Activated effector memory CD4-positive, alpha-beta T cell treated with Interleukin-2 at 50 U/mL for 16 hours (primary cell): ENCODE measurements around the gene MYH7B.

Source experiments
- DNase-seq: peaks from one replicate; pipeline ENCODE4 v3.0.0-alpha.2; 2020

The MYH7B gene

DNA sequence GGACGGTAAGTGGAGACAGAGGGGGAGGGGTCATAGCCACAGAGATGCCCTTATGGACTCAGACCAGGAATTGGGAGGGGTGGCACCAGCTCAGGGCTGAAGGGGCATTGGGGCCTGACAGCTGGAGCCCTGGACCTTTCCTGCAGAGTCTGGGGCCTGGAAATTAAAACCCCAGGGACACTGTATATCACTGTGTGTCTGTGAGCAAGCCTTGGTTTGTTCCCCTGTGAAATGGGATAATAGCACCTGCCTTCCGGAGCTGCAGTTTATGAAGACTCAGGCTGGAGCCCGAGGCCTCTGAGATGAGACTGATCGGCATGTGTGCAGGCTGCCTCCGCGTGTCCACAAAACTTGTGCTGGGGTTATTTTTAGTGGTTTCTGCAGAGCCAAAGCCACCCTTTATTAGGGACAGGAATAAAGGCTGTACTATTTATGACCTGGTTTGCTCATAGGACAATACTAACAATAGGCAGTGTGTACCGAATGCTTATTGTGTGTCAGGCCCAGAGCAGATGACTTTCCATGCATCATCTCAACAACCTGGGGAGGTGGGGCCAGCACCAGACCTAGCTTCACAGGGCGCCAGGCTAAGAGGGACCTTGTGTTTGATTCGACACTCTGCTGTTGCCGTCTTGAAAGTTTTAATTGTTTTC is 22.6 kb downstream of the MYH7B start:
- DNase-seq: no peak

DNA sequence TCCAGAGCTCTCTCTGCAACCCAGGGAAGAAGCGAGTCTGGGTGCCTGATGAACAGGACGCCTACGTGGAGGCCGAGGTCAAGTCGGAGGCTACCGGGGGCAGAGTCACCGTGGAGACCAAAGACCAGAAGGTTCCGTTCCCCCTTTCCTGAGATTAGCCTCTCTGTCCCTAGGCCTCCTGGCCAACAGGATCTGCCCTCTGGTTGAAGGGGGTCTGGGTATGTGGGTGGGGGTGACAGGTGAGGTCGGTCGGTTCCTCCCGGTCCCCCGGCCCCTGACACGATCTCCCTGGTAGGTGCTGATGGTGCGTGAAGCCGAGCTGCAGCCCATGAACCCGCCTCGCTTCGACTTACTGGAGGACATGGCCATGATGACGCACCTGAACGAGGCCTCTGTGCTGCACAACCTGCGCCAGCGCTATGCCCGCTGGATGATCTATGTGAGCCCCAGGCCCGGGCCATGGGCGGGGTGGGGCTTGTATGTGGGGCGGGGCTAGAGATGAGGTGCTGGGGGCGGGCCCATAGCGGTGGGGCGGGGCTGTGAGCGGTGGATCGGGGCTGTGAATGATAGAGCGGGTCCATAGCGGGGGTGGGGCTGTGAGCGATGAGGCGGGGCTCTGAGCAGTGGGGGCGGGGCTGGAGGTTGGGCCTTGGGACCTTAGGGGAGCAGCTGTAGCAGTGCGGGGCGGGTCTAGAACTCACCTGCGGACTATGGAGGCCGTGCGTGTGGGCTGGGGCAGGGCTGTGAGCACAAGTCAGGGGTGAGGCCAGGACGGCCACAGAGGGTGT is 23.9 kb downstream of the MYH7B start:
- no peak for DNase-seq

DNA sequence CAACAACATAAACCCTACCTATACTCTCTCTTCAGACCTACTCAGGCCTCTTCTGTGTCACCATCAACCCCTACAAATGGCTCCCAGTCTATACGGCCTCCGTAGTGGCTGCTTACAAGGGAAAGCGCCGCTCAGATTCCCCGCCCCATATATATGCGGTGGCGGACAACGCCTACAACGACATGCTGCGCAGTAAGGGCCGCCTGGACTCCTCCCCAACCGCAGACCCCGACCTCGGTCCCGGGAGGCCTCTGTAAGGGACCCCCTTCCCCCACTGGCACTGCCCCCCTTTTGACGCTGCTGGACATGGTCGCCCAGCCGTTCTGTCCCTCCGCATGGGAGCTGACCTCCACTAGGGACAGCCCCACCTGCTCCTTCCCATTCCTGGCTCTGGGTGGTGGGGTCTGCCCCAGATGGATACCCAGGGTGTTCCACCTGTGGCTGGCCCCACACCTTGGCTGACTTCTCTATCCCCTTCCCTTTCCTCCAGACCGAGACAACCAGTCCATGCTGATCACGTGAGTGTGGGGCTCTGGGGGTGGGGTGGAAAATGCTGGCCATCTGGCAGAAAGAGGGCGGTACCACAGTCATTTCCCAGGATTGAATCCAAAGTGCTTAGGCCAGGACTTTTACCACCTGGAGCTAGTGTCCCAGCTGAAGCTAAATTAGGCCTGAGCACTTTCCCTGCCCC is 25.0 kb downstream of the MYH7B start:
- DNase-seq: no peak

DNA sequence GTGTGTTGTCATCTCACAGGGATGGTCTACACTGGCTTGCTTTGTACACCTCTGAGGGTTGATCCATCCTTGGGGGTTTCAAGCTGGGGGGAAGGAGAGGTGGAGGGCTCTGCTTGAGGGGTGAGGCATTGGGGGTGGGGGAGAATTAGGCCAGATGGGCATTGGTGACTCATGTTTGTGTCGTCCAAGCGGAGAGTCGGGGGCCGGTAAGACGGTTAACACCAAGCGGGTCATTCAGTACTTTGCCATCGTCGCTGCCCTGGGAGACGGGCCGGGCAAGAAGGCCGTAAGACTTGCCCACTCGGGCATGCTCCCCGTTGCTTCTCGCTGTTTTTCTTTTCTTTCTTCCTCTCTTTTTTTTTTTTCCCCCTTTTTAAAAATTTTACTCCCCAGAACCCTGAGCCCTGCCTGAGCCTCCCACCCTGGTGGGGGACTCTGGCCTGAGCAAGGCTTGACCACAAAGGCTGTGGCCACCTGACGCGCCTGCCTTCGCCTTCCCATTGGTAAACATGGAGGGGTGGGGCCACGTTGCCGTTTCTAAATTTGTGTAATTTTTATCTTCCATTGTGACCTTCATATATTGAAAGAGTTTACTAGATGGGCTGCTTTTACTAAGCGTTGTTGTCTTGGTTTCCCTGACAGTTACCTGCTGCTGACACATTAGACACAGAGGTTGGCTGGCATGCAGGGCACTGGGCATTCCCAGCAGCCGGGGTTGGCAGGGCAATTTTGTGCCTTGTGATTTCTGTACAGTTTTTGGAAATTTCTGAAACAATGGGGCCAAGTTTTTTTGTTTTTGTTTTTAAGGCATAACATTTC is 26.8 kb downstream of the MYH7B start:
- DNase-seq: no peak

DNA sequence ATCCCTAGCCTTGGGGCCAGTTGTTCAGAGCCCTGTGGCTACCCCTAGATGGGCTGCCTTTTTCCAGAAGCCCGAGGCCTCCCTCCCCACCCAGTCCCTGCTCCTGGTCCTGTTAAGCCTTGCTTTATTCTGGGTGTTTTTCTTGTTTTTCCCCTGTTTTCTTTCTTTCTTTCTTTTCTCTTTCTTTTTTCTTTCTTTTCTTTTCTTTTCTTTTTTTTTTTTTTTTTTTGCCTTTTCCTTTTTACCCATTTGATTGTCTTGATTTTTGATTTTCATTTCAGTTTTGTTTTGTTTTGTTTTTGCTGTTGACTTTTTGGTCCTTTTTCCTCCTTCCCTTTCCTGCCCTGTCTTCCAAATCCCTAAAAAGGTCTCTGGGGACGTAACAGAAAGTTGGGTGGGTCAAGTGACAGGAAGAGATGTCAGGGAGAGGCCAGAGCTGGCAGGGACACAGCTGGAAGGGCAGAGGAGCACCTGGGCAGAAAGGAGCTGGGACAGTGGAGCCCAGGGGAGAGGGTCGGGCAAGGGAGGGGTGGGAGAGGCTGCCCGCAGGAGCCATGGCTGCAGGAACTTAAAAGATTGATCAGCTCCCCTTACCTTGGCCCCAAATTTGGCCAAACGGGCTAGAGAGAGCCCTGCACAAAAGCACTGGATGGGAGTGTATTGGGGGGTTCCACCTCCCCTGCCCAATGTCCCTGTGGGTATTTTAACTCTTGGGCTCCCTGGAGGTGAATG is 27.6 kb downstream of the MYH7B start:
- DNase-seq: no peak

DNA sequence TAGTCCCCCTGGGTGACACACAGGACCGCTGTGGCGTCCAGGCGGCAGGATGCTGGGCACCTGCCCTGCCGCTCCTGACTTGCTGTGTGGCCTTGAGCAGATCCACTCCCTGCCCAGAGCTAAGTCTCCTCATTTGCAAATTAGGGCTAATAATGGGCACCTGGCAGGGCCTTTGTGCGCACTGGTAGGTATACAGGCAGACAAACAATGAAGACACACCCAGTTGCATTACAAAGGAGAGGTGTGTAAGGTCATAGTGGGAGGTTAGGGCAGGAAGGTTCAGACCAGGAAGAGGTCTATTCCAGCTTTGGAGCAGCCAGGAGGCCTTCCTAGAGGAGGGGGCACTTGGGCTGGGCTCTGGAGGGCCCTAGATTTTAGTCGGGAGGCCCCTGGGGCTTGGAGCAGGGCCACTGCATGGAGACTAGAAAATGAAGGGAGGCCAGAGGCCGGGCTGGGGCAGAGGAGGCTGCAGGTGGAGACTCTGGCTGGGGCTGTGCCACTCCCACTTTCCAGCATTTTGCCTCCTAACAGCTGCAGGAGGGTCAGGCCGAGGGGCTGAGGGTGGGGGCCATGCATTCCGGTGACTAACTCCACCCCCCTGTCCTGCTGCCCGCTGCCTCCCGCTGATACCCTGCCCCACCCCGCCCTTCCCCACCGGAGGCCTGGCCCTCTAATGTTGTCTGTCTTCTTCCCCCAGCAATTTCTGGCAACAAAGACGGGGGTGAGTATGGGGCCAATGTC is 28.5 kb downstream of the MYH7B start:
- DNase-seq: no peak

DNA sequence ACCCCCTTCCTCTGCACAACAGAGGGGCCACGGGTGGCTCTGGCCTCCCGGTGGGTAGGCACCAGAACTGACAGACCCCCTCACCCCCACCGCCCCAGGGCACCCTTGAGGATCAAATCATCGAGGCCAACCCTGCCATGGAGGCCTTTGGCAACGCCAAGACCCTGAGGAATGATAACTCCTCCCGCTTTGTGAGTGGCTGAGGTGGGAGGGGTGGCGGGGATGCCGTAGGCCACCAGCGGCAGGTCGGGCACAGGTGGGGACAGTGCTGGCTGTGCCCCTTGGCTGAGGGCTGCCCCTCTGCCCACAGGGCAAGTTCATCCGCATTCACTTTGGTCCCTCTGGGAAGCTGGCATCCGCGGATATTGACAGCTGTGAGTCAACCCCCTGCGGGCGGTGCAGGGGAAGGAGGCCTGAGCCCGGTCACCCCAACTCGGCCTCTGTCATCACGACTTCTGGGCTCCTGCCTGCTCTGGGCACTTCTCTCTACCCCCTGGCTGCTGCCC is 29.1 kb downstream of the MYH7B start:
- DNase-seq: no peak

DNA sequence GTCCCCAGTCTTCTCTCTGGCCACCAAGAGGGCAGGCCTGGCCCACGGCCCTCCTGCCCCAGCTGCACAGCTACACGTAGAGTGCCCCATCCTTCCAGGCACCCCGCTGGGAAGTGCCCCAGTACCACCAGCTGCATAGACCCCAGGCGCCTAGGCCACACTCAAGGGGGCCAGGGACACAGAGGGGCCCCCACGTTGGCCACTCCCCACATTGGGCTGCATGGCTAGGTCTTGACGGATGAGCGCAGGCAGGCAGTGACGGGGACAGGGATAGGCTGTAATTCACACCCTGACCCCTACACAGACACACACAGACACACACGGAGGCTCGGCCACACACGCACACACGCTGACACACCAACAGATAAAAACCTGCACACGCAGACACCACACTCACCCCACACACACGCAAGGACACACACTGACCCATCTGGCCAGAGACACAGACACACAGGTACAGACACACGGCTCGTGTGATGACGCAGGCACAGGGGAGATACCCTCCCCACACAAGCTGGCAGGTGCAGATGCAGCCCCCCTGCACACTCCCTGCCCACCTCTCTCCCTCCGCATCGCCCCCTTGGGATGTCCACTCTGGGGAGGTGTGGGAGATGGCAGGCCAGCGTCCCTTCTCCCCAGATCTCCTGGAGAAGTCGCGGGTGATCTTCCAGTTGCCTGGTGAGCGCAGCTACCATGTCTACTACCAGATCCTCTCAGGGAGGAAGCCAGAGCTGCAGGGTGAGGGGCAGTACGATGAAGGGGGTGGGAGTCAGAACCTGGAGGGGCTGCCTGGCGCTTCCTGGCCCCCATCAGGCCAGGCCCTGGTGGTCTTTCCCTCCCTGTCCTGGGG is 30.0 kb downstream of the MYH7B start:
- no peak for DNase-seq

DNA sequence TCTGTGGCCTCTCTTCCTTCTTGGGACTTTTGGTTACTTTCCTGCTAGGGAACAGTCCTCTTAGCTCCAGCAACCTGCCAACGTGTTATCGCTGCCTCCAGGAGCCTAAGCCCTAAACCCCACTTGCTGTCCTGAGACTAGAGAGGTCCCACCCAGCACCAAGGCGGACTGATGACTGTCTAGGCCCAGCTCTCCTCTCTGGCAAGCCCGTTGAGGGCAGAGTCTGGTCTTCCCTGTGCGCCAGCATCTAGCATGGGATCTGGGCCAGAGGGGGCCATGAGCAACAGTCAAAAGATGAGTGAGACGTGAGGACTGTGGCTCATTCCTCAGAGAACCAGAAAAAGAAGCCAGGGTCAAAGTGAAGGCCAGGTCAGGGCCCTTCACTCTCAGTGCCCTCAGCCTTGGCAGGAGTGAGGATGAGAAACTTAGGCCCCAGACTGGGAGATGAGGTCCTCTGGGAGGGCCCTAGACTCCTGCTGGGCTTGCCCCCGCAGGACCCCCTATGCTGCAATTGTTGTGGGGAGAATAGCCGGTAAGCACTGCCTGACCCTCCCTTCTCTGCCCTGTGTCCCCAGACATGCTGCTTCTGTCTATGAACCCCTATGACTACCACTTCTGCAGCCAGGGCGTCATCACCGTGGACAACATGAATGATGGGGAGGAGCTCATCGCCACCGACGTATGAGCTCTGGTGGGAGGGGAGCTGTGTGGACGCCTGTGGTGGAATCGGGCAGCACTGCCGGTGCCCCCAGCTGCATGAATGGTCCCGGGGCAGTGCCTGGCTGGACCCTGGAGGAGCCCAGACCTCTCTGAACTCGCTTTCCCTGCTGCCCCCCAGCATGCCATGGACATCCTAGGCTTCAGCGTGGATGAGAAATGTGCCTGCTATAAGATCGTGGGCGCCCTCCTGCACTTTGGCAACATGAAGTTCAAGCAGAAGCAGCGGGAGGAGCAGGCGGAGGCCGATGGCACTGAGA is 30.9 kb downstream of the MYH7B start:
- no peak for DNase-seq

DNA sequence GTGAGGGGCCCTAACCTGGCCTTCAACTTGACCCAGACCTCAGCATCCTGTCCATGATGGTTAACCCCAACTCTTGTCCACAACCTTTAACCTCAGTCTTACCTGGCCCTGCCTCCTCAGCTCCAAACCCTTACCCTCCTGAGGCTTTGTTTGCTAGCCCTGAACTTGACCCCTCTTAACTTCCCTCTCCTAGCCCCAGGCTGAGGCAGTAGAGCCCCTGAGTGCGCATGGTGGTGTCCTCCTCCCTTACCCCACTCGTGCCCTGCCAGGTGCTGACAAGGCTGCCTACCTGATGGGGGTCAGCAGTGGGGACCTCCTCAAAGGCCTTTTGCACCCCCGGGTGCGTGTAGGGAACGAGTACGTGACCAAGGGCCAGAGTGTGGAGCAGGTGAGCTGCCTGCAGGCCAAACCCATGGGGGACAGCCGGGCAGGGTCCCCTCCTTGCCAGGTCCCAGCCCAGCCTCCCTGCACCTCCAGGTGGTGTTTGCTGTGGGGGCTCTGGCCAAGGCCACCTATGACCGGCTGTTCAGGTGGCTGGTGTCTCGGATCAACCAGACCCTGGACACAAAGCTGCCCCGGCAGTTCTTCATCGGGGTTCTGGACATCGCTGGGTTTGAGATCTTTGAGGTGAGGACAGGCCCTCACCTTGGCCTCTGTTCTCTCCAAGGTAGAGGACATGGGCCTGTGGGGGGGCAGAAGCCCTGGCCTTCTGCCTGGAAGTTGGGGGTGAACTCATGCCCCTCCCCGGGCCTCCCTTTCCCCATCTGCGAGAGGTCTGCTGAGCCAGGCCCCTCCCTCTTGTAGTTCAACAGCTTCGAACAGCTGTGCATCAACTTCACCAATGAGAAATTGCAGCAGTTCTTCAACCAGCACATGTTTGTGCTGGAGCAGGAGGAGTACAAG is 31.9 kb downstream of the MYH7B start:
- no peak for DNase-seq

DNA sequence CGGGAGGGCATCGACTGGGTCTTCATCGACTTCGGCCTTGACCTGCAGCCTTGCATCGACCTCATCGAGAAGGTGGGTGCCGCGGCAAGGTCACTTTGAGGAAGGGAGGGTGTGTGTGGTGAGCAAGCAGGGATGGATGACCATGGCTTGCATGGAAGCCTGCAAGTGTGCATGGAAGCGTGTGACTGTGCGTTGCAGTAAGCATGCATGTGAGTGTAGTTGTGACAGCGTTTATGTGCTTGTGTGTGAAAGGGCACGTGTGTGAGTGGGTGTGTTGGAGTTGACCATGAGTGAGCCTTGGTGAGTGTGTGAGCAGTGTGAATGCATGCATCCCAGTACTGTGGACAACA is 32.5 kb downstream of the MYH7B start:
- no peak for DNase-seq

DNA sequence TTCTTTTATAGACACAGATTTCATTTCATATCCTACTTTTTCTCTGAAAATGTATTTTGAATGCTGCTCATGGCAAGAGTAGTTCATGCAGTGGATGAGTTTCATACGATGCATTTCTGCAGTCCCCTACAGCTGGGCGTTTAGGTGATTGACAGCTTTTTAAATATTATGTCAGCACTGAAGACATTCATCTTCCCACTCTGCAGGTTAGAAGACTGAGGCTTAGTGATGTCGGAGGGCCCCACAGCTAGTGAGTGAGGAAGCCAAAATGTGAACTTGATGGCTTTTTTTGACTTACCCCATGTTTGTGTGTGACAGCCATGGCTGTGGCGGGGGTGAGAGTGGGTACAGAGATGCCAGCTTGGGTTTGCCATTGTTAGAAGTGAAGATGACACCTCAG is 33.5 kb downstream of the MYH7B start:
- no peak for DNase-seq

DNA sequence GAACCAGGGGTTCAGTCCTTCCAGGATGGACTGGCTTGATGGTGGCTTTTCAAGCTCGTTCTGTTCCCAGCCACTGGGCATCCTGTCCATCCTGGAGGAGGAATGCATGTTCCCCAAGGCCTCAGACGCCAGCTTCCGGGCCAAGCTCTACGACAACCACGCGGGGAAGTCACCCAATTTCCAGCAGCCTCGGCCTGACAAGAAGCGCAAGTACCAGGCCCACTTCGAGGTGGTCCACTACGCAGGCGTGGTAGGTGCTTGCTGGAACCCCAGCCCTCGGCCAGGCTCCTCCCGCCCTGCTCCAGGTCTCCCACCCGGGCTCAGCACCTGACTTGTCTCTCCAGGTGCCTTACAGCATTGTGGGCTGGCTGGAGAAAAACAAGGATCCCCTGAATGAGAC is 34.0 kb downstream of the MYH7B start:
- no peak for DNase-seq

DNA sequence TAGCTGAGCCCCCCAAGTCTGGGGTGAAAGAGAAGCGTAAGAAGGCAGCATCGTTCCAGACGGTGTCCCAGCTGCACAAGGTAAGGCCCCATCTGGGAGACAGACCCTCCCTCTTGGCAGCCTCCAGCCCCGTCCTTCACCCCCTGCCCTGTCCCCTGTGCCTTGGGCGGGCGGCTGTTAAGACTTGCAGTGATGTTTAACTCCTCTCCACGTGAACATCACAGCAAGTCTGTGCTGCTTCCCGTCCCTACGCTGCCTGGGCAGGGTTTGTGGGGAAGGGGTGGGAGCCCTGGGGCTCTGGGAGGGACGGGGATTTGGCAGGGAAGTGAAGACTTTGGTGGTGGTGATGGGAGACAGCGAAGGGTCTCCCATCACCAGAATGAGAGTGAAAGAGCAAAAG is 34.6 kb downstream of the MYH7B start:
- no peak for DNase-seq

DNA sequence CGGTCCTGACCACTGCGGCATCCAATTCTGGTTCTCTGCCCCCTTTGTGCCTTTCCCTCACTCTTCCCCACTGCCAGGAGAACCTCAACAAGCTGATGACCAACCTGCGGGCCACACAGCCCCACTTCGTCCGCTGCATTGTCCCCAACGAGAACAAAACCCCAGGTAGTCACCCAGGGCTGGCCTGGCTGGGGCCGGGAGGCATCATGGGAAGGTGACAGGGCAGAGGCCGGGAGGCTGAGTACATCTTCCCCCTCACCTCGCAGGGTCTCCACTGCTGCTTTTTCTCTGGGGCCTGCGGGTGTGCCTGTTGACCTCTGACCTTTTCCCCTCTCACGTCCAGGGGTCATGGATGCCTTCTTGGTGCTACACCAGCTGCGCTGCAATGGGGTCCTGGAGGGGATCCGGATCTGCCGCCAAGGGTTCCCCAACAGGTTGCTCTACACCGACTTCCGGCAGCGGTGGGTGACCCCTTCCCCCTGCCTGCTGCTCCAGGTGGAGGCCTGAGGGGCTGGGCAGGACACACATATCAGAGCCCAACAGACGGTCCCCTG is 35.1 kb downstream of the MYH7B start:
- no peak for DNase-seq

DNA sequence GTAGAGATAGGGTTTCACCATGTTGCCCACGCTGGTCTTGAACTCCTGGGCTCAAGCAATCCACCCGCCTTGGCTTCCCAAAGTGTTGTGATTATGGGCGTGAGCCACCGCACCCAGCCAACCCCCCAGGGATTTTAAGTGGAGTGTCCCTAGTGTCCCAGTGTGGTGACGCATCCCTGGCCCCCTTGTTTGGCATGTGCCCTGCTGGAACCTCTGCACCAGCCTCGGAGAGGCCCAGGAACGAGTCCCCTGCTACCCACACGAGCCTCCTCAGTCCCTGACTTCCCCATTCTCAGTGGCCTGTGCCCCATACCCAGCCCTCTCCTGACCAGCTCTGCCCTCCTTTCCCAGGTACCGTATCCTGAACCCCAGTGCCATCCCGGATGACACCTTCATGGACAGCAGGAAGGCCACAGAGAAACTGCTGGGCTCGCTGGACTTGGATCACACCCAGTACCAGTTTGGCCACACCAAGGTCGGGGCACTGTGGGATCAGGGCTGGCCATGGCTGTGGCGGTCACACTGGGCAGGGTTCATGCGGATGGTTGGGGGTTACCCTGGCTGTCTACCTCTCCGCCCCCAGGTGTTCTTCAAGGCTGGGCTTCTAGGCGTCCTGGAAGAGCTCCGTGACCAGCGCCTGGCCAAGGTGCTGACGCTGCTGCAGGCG is 37.2 kb downstream of the MYH7B start:
- DNase-seq: no peak

DNA sequence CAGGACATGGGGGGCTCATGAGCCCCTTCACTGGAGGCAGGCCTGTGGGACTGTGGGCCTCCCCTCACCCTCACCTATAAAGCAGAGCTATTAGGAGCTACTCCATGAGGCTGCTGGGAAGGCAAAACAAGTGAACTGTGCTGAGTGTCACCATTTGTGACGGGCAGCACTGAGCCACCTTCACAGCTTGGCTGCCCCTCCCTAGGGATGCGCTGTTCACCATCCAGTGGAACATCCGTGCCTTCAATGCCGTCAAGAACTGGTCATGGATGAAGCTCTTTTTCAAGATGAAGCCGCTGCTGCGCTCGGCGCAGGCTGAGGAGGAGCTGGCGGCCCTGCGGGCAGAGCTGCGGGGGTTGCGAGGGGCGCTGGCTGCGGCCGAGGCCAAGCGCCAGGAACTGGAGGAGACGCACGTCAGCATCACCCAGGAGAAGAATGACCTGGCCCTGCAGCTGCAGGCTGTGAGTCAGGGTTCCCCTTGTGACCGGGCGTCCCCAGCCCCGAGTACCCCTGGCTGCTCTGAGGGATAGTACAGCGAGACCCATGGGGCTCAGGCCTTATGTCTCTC is 38.4 kb downstream of the MYH7B start:
- no peak for DNase-seq
